Breast epithelium (tissue), 4 donors: ENCODE measurements around the gene ZNF423. TPM values are rescaled to one million over a fixed set of nuclear protein-coding genes. Genes with fewer than 3 reads are reported as not detected.

ENCODE experiments used
- DNase-seq, 2 donors: peaks; one replicate each; pipeline ENCODE4 v3.0.0-alpha.2; 2019; ENCODE audit warnings: low spot score in 2 of 2
- H3K27ac ChIP-seq, 2 donors: fragments of 200-600 bp; sonication (generic) in 1 of 2; one replicate each; pipeline ENCODE4 v1.5.1; 2016 to 2019; ENCODE audit warnings: mild to moderate bottlenecking in 1 of 2
- H3K27me3 ChIP-seq, 2 donors: fragments of 200-600 bp; sonication (generic) in 1 of 2; one replicate each; pipeline versions ENCODE4 v1.5.1 to v1.6.0; 2017 to 2019; ENCODE audit warnings: control low read depth in 1 of 2, mild to moderate bottlenecking in 1 of 2
- H3K36me3 ChIP-seq: fragments of 200-600 bp; one replicate; pipeline ENCODE4 v1.5.1; 2019
- H3K4me1 ChIP-seq, 2 donors: fragments of 200-600 bp; sonication (generic); one replicate each; pipeline ENCODE4 v1.5.1; 2016 to 2019; ENCODE audit warnings: control low read depth in 1 of 2
- H3K4me3 ChIP-seq, 3 donors: fragments of 200-600 bp; sonication (generic); 1 replicate in 2 of 3; 2 replicates in 1 of 3; pipeline ENCODE4 v1.5.1; 2016 to 2019; ENCODE audit warnings: mild to moderate bottlenecking in 3 of 3, moderate library complexity in 2 of 3
- H3K9me3 ChIP-seq, 2 donors: fragments of 200-600 bp; sonication (generic) in 1 of 2; one replicate each; pipeline ENCODE4 v1.5.1; 2016 to 2019; ENCODE audit warnings: control low read depth in 1 of 2
- POLR2A ChIP-seq: fragments of 450-650 bp; IDR thresholded peaks from one replicate; pipeline ENCODE4 v1.6.1; 2016; ENCODE audit warnings: antibody characterized with exemption, mild to moderate bottlenecking, moderate library complexity
- POLR2AphosphoS5 ChIP-seq, 3 donors: sonication (generic); formaldehyde crosslinking; IDR thresholded peaks; one replicate each; pipeline ENCODE4 v1.6.1; 2017; ENCODE audit warnings: antibody characterized with exemption in 3 of 3
- intact Hi-C: fragments of 100-400 bp; cut with DNase I; formaldehyde crosslinking; loops from one replicate; pipeline ENCODE4 v1.15.1; 2023; ENCODE audit warnings: low total_unique reads
- total RNA-seq, 3 donors: library from RNA; depleted of rRNA; stranded (reverse); fragments of >200 nt; gene quantifications; one replicate each; pipeline ENCODE4 v1.1.0, GENCODE V29; 2016
- TF ChIP-seq, protein P1 (sequence below), 3 donors: fragments of 450-650 bp; IDR thresholded peaks; one replicate each; pipeline ENCODE4 v1.5.1; 2016 to 2017; ENCODE audit warnings: antibody characterized with exemption in 3 of 3, mild to moderate bottlenecking in 3 of 3, moderate library complexity in 3 of 3

ZNF423 gene
- total RNA-seq, 3 donors from 2014 or later, result 4.7 to 8.0 (median 5.9) TPM

DNA sequence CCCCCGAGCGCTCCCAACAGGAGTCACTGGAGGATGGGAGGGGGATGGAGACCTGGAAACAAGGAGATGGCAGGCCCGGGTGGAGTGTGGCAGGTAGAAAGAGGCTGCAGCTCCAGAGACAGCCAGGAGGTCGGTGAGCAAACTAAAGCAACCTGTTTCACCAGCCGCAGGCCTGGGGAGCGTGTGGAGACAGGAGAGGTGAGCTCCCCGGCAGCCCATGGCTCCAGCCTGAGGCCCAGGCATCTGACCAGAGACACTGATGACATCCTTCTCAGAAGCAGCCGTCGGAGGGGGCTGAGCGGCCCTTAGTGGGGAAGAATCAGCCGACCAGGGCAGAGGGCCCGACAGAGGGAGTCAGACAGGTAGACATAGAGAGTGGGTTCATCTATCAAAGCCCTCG, 165.1 kb downstream of the ZNF423 start:
- TF ChIP-seq POLR2A (no peak), POLR2AphosphoS5 (IDR thresholded peaks at IDR 0.05) (no peak)
- TF ChIP-seq, protein P1, sequence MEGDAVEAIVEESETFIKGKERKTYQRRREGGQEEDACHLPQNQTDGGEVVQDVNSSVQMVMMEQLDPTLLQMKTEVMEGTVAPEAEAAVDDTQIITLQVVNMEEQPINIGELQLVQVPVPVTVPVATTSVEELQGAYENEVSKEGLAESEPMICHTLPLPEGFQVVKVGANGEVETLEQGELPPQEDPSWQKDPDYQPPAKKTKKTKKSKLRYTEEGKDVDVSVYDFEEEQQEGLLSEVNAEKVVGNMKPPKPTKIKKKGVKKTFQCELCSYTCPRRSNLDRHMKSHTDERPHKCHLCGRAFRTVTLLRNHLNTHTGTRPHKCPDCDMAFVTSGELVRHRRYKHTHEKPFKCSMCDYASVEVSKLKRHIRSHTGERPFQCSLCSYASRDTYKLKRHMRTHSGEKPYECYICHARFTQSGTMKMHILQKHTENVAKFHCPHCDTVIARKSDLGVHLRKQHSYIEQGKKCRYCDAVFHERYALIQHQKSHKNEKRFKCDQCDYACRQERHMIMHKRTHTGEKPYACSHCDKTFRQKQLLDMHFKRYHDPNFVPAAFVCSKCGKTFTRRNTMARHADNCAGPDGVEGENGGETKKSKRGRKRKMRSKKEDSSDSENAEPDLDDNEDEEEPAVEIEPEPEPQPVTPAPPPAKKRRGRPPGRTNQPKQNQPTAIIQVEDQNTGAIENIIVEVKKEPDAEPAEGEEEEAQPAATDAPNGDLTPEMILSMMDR (IDR thresholded peaks at IDR 0.05), result no peak
- H3K4me1 ChIP-seq, result no peaks in the 10 kb centered on the region
- no peak for DNase-seq

DNA sequence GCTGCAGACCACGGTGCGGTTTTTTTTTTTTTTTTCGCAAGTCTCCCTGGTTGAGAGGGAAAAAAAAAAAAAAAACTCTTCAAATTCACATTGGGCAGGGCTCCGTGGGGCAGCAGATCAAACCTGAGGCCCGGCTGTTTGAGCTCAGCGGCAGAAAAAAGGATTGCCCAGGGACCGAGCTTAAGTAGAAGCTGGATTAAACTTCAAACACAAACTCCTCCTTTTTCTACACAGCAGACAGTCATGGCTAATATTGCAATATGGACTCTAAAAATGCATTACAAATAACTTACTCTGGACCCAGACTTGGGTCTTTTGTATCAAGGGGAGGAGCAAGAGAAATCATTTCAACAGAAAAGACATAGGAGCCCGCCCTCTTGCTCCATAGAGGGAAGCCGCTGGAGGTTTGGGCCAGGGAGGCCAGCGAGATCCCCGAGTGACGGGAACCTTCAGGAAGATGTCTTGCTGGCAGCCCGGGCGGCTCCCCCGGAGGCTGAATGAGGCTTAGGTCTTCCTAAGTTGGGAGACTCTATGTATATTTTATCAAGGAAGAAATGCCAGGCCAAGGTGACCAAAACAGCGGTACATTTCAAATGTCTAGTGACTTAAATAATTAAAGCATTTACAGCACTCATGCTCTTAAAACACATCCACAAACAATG, 167.7 kb downstream of the ZNF423 start:
- no peak overlapping the region for H3K4me3 ChIP-seq
- no peak overlapping the region for H3K27ac ChIP-seq
- DNase-seq, result no peak
- H3K4me1 ChIP-seq, result no peaks in the 10 kb centered on the region
- no peak for TF ChIP-seq POLR2A
- TF ChIP-seq POLR2AphosphoS5 (IDR thresholded peaks at IDR 0.05), result no peak
- TF ChIP-seq, protein P1 (IDR thresholded peaks at IDR 0.05), result no peak
- intact Hi-C loops, result no loop called here
- H3K27me3 ChIP-seq, result no peaks in the 10 kb centered on the region
- no peaks in the 10 kb centered on the region for H3K36me3 ChIP-seq
- no peaks in the 10 kb centered on the region for H3K9me3 ChIP-seq

More for the DNA sequence above, 165.1 kb downstream of the ZNF423 start:
- Histone ChIP-seq H3K27me3 (no peaks in the 10 kb centered on the region), H3K36me3 (no peaks in the 10 kb centered on the region), H3K27ac (no peak overlapping the region), H3K9me3 (no peaks in the 10 kb centered on the region), H3K4me3 (no peak overlapping the region)
- intact Hi-C loops, result no loop called here

DNA sequence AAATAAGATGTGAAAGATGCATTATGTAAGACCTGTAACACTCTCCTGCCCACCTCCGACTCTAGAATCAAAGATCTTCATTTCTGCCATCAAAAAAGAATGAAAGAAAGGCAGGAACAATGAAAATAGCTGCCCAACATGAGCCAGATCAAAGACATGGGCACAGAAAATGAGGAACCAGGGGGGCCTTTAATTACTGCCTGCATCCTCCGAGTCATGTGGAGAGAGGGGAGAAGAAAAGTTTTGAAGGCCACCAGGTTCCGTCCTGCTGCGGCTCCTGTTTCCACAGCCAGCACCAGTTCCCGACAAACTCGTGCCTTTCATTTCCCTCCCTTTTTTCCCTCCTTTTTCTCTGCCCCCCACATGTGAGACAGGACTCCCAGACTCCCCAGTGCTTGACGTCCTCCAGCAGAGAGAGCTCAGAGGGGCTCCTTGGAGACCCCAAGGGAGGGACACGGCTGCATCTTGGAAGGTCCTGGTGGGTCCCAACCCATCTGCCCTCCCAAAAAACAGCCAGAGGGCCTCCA, 168.4 kb downstream of the ZNF423 start:
- Histone ChIP-seq H3K4me1 (no peaks in the 10 kb centered on the region), H3K27me3 (no peaks in the 10 kb centered on the region), H3K36me3 (no peaks in the 10 kb centered on the region), H3K27ac (no peak overlapping the region), H3K4me3 (no peak overlapping the region), H3K9me3 (no peaks in the 10 kb centered on the region)
- TF ChIP-seq, protein P1 (IDR thresholded peaks at IDR 0.05), result no peak
- TF ChIP-seq POLR2A (no peak), POLR2AphosphoS5 (IDR thresholded peaks at IDR 0.05) (no peak)
- intact Hi-C loops, result no loop called here
- no peak for DNase-seq

DNA sequence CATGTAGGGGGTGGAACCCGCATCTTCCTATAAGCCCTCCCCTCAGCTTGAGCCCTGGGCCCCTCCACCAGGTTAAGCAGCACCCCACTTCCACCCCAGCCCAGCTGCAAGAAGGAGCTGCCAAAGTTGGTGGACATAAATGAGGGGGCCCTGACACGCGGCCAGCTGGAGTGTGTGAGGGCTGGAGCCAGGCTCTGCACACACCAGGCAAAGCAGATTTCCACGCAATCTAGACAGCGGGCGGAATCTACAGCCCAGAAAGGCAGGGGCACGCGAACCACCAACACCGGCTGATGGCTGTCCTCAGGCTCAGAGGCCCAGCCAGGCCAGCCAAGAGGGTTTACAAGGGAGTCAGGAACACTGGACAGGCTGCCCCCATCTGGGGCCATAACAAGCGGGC, 171.2 kb downstream of the ZNF423 start:
- no peak for DNase-seq
- H3K9me3 ChIP-seq, result peaks cover 7 to 9% of the 10 kb centered on the region in 2 donors
- intact Hi-C loops, result no loop called here

More for the DNA sequence above, 171.2 kb downstream of the ZNF423 start:
- Histone ChIP-seq H3K27ac (no peak overlapping the region), H3K36me3 (no peaks in the 10 kb centered on the region), H3K4me3 (no peak overlapping the region), H3K4me1 (no peaks in the 10 kb centered on the region), H3K27me3 (no peaks in the 10 kb centered on the region)
- TF ChIP-seq POLR2A (no peak), POLR2AphosphoS5 (IDR thresholded peaks at IDR 0.05) (no peak)
- TF ChIP-seq, protein P1 (IDR thresholded peaks at IDR 0.05), result no peak
